ENCODE data around the gene APPBP2.

Gene APPBP2

GRCh38 chr17:60461584-60461983 lies 64.5 kb downstream of the APPBP2 start:
- no peak for TF ChIP-seq CTCF (IDR thresholded peaks at IDR 0.05)
- H3K36me3 Mint-ChIP-seq (ENCODE audit: low read depth), result peaks cover 73% of the 10 kb centered on the region
- H3K27me3 Mint-ChIP-seq (ENCODE audit: low read depth, poor library complexity), result no peaks in the 10 kb centered on the region
- no peaks in the 10 kb centered on the region for H3K4me1 Mint-ChIP-seq
- no peak overlapping the region for H3K4me3 Mint-ChIP-seq
- DNase-seq, result no peak
- no peak overlapping the region for H3K27ac Mint-ChIP-seq
- peaks cover 13% of the 10 kb centered on the region for H3K9me3 Mint-ChIP-seq

- no peak for TF ChIP-seq CTCF (IDR thresholded peaks at IDR 0.05)
- no peaks in the 10 kb centered on the region for H3K4me1 Mint-ChIP-seq
- peaks cover 81% of the 10 kb centered on the region for H3K36me3 Mint-ChIP-seq (ENCODE audit: low read depth)
- H3K9me3 Mint-ChIP-seq, result peaks cover 13% of the 10 kb centered on the region
- no peaks in the 10 kb centered on the region for H3K27me3 Mint-ChIP-seq (ENCODE audit: low read depth, poor library complexity)
- peak overlapping the region; percentile 68 for H3K27ac Mint-ChIP-seq
- H3K4me3 Mint-ChIP-seq, result no peak overlapping the region
- no peak for DNase-seq
Measured at GRCh38 chr17:60457148-60457547, 68.9 kb downstream of the APPBP2 start.

- TF ChIP-seq CTCF (IDR thresholded peaks at IDR 0.05), result no peak
- Mint-ChIP-seq H3K4me1 (no peaks in the 10 kb centered on the region), H3K27me3 (ENCODE audit: low read depth, poor library complexity) (no peaks in the 10 kb centered on the region), H3K9me3 (peaks cover 13% of the 10 kb centered on the region), H3K27ac (no peak overlapping the region), H3K36me3 (ENCODE audit: low read depth) (peaks cover 81% of the 10 kb centered on the region), H3K4me3 (no peak overlapping the region)
- DNase-seq, result no peak
Measured at GRCh38 chr17:60455378-60455777, 70.7 kb downstream of the APPBP2 start.

GRCh38 chr17:60451965-60452364 lies 74.1 kb downstream of the APPBP2 start:
- peaks cover 72% of the 10 kb centered on the region for H3K36me3 Mint-ChIP-seq (ENCODE audit: low read depth)
- H3K4me3 Mint-ChIP-seq, result no peak overlapping the region
- H3K27me3 Mint-ChIP-seq (ENCODE audit: low read depth, poor library complexity), result no peaks in the 10 kb centered on the region
- no peak for DNase-seq
- no peak overlapping the region for H3K27ac Mint-ChIP-seq
- no peaks in the 10 kb centered on the region for H3K9me3 Mint-ChIP-seq
- TF ChIP-seq CTCF (IDR thresholded peaks at IDR 0.05), result no peak
- H3K4me1 Mint-ChIP-seq, result no peaks in the 10 kb centered on the region

- Mint-ChIP-seq H3K27me3 (ENCODE audit: low read depth, poor library complexity) (no peaks in the 10 kb centered on the region), H3K4me1 (no peaks in the 10 kb centered on the region), H3K9me3 (no peaks in the 10 kb centered on the region), H3K27ac (no peak overlapping the region), H3K36me3 (ENCODE audit: low read depth) (peaks cover 65% of the 10 kb centered on the region), H3K4me3 (no peak overlapping the region)
- DNase-seq, result no peak
- no peak for TF ChIP-seq CTCF (IDR thresholded peaks at IDR 0.05)
Measured at GRCh38 chr17:60451071-60451470, 75.0 kb downstream of the APPBP2 start.

GRCh38 chr17:60447375-60447774 lies 78.7 kb downstream of the APPBP2 start:
- H3K27ac Mint-ChIP-seq, result peak overlapping the region; percentile 38
- no peaks in the 10 kb centered on the region for H3K27me3 Mint-ChIP-seq (ENCODE audit: low read depth, poor library complexity)
- TF ChIP-seq CTCF (IDR thresholded peaks at IDR 0.05), result no peak
- no peak for DNase-seq
- H3K4me1 Mint-ChIP-seq, result no peaks in the 10 kb centered on the region
- peaks cover 41% of the 10 kb centered on the region for H3K36me3 Mint-ChIP-seq (ENCODE audit: low read depth)
- H3K4me3 Mint-ChIP-seq, result no peak overlapping the region
- no peaks in the 10 kb centered on the region for H3K9me3 Mint-ChIP-seq

All from nephron progenitor cell (in vitro differentiated cells).